SK-N-SH treated with all-trans-retinoic acid at 6 μM for 48 hours (cell line): ENCODE measurements around the gene PDE6B.

ENCODE experiments used
- CSDC2 ChIP-seq: fragments of 250-450 bp; sonication (Bioruptor Pico); IDR thresholded peaks from 2 replicates; pipeline ENCODE4 v1.5.0; 2020; ENCODE audit warnings: mild to moderate bottlenecking, moderate library complexity
- ISL1 ChIP-seq: fragments of 250-450 bp; sonication (Bioruptor Pico); IDR thresholded peaks from 2 replicates; pipeline ENCODE4 v2.1.2; 2022; ENCODE audit warnings: mild to moderate bottlenecking, moderate library complexity
- OSR1 ChIP-seq: fragments of 250-450 bp; sonication (Bioruptor Pico); IDR thresholded peaks from 2 replicates; pipeline ENCODE4 v1.8.0; 2022; ENCODE audit warnings: moderate library complexity, mild to moderate bottlenecking, inconsistent platforms
- POU6F1 ChIP-seq: fragments of 250-450 bp; sonication (Bioruptor Pico); IDR thresholded peaks from 2 replicates; pipeline ENCODE4 v1.8.0; 2021; ENCODE audit warnings: low read depth, mild to moderate bottlenecking, moderate library complexity, borderline replicate concordance
- TOX ChIP-seq: fragments of 250-450 bp; sonication (Bioruptor Pico); IDR thresholded peaks from 2 replicates; pipeline ENCODE4 v1.8.0; 2021; ENCODE audit warnings: mild to moderate bottlenecking, moderate library complexity, borderline replicate concordance
- ZC3H10 ChIP-seq: fragments of 250-450 bp; sonication (Bioruptor Pico); IDR thresholded peaks from 2 replicates; pipeline ENCODE4 v1.5.1; 2021; ENCODE audit warnings: mild to moderate bottlenecking, moderate library complexity
- ZFP3 ChIP-seq: fragments of 250-450 bp; sonication (Bioruptor Pico); IDR thresholded peaks from 2 replicates; pipeline ENCODE4 v1.5.0; 2020; ENCODE audit warnings: mild to moderate bottlenecking, moderate library complexity
- ZFP30 ChIP-seq: fragments of 450-650 bp; formaldehyde crosslinking; IDR thresholded peaks from 2 replicates; pipeline ENCODE4 v1.5.0; 2022; ENCODE audit warnings: mild to moderate bottlenecking, moderate library complexity
- TF ChIP-seq, protein P1 (sequence below): fragments of 250-450 bp; sonication (Bioruptor Pico); IDR thresholded peaks from 2 replicates; pipeline ENCODE4 v1.5.1; 2020; ENCODE audit warnings: low read depth, mild to moderate bottlenecking, moderate library complexity

GRCh38 chr4:699816-700580 lies 74.6 kb downstream of the PDE6B start:
- no peak for TF ChIP-seq OSR1 (CRISPR knock-in tag)
- TF ChIP-seq ZFP3, result no peak
- TF ChIP-seq, protein P1, sequence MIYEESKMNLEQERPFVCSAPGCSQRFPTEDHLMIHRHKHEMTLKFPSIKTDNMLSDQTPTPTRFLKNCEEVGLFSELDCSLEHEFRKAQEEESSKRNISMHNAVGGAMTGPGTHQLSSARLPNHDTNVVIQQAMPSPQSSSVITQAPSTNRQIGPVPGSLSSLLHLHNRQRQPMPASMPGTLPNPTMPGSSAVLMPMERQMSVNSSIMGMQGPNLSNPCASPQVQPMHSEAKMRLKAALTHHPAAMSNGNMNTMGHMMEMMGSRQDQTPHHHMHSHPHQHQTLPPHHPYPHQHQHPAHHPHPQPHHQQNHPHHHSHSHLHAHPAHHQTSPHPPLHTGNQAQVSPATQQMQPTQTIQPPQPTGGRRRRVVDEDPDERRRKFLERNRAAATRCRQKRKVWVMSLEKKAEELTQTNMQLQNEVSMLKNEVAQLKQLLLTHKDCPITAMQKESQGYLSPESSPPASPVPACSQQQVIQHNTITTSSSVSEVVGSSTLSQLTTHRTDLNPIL (CRISPR knock-in tag), result no peak
- TF ChIP-seq ISL1 (CRISPR knock-in tag), result no peak
- TF ChIP-seq ZFP30, result no peak
- TF ChIP-seq TOX, result no peak
- TF ChIP-seq POU6F1, result no peak
- TF ChIP-seq ZC3H10 (CRISPR knock-in tag), result no peak
- no peak for TF ChIP-seq CSDC2 (CRISPR knock-in tag)
